Measurements from ENCODE around the gene EFNA5.

DNA sequence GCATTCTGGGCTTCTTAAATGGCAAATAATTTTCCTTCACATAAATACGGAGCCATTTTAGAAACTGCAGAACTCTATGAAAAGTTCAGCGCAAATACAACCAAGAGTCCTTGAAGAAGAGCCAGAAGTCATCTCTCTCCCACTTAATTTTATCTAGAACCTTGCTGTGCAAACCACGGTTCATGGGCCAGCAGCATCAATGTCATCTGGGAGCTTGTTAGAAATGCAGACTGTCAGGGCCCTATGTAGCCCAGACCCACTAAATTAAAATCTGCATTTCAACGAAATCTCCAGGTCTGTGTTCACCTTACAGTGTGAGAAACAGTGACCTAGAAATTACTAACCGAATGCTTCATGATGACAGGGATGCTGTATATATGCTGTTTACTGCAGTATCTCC lies 12.2 kb downstream of the EFNA5 start:
- TF ChIP-seq CTCF (IDR thresholded peaks at IDR 0.05) = no peak
- TF ChIP-seq POLR2AphosphoS5 (IDR thresholded peaks at IDR 0.05; ENCODE audit: insufficient read depth in 1 of 2, low read depth in 1 of 2) = no peak

Data from vagina (tissue), 2 donors.